T1000 (cell line): ENCODE results near the gene TRIM40.
"Not testable (repeated sequence)": the region's sequence is repeated elsewhere in the genome, so short reads cannot be mapped to it uniquely, and the experiment has no call there.

ENCODE experiments used
- DNase-seq: peaks from one replicate; lab custom pipeline; 2025; ENCODE audit warnings: mixed read lengths; lab: John Stamatoyannopoulos, UW

TRIM40 gene

DNA sequence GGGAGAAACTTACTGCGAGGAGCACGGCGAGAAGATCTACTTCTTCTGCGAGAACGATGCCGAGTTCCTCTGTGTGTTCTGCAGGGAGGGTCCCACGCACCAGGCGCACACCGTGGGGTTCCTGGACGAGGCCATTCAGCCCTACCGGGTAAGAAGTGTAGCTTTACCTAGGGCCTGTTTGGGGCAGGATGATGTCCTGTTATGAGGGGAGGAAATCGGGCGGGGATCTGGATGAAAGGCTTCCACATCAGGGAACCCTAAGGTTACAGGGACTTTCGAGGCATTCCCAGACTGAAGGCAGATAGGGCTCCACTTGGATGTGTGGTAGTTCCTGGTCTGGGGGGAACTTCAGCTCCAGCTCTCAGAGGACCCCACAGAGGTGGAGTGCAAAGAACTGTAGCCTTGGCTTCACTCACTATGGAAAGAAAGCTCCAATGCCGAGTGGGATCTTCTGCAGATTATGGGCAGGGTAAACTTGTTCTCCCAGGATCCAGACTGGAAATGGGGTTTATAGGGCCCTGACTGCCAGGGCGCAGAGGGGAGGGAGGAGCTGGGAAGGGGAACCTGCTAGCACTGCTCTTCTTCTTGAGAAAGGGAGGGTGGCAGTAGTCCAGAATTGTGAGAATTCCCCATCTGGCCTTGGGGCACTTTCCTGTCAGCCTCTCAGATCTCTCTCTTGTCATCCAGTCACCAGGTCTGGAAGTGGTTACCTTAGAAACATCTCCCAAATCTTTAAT is 28.1 kb downstream of the TRIM40 start:
- no peak for DNase-seq

DNA sequence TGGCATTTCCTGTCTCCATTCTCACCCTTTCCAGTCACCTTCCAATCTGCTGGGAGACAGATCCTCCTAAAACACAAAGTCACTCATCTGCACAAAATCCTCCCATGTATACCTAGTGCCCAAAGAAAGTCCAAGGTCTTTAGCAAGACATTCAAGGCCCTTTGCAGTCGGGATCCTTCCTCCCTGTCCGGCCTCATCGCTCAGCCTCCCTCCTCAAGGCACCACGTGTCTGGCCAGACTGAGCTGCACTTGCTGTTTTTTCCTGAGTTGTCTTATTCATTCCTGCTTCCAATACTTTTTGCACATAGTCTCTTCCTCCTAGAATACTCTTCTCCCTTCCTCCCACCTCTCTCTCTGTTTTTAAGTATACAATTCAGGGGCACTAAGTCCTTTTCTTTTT is 28.8 kb downstream of the TRIM40 start:
- no peak for DNase-seq

DNA sequence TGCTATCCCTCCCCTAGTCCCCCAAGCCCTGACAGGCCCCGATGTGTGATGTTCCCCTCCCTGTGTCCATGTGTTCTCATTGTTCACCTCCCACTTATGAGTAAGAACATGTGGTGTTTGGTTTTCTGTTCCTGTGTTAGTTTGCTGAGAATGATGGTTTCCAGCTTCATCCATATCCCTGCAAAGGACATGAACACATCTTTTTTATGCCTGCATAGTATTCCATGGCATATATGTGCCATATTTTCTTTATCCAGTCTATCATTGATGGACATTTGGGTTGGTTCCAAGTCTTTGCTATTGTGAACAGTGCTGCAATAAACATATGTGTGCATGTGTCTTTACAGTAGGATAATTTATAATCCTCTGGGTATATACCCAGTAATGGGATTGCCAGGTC is 29.3 kb downstream of the TRIM40 start:
- not testable (repeated sequence) for DNase-seq

DNA sequence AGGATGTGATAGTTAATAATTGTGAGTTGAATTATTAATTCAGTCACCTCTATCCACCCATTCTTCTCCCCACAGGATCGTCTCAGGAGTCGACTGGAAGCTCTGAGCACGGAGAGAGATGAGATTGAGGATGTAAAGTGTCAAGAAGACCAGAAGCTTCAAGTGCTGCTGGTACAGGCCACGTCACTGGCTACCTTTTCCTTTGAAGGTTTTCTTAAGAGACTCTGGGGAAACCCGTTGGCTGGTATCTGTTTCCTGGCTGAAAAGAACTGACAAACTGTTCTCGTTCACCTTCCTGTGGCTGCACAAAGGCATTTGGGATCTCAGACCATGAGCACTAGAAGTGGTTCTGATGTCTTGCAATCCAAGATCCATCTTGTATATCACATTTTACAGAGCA is 31.2 kb downstream of the TRIM40 start:
- no peak for DNase-seq

DNA sequence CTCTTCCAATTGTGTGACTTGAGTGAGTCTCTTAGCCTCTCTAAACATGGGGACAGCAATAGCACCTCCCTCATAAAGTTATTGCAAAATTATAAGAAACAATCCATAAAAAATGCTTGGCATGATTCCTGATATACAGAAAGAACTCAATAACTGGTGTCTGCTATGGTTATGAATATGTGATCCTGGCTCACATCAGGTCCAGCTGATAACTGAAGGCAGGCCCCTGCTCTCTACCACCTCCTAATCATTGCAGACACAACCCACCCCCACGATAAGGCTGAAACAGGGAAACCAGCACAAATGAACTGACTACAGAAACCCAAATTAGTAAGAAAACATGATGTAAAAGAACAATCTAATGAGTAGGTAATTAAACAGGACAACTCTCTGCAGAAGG is 32.8 kb downstream of the TRIM40 start:
- DNase-seq = no peak

DNA sequence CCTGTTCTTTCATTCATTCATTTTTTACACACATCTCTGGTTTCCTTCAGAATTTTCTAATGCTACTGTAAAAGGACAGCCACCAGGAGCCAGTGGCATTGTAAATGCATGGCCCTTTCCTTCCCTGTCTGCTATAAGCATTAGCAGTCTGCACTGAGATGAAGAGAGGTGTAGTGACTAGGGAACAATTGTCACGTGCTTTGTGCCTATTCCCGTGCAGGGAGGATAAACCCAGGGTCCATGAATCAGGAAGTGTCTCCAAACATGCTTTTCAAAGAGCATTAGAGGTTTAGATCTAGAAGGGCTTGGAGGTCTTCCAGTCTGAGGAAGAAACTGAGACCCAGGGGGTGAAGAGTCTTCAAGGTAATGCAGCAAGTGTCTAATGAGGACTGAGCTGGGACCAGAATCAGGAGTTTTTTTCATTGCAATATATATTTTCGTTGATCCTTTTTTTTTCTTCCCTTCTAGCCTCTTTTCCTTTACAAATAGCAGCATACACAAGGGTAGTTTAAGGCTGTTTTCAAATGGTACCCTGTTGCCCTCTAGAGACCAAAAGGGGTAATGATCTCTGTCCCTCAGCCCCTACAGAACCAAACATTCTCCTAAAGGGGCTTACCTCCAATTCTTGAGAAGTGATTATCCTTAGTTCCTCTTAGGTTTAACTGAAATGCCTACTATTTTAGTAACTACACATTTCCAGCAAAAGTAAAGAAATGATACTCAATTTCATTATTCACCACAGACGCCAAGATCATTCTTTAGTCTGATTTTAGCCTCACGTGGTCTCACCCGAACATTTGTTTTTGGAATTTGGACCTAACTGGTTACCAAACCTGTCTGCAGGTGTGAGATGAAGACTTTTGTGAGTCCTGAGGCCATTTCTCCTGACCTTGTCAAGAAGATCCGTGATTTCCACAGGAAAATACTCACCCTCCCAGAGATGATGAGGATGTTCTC is 34.0 kb downstream of the TRIM40 start:
- DNase-seq = peak; percentile 13

DNA sequence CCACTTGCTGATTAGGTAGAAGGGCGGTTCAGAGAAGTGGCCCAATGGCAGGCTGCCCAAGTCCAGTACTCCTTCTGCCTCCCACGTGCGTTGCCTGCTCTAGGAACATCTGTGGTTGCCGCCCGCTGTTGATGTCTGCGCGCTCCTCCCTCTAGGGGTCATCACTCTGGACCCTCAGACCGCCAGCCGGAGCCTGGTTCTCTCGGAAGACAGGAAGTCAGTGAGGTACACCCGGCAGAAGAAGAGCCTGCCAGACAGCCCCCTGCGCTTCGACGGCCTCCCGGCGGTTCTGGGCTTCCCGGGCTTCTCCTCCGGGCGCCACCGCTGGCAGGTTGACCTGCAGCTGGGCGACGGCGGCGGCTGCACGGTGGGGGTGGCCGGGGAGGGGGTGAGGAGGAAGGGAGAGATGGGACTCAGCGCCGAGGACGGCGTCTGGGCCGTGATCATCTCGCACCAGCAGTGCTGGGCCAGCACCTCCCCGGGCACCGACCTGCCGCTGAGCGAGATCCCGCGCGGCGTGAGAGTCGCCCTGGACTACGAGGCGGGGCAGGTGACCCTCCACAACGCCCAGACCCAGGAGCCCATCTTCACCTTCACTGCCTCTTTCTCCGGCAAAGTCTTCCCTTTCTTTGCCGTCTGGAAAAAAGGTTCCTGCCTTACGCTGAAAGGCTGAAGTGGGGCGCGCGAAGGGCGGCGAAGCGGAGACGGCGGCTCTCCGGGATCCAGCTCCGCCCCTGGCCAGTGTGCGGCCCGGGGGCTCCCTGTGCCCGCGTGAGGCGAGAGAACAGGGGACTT is 35.9 kb downstream of the TRIM40 start:
- no peak for DNase-seq

DNA sequence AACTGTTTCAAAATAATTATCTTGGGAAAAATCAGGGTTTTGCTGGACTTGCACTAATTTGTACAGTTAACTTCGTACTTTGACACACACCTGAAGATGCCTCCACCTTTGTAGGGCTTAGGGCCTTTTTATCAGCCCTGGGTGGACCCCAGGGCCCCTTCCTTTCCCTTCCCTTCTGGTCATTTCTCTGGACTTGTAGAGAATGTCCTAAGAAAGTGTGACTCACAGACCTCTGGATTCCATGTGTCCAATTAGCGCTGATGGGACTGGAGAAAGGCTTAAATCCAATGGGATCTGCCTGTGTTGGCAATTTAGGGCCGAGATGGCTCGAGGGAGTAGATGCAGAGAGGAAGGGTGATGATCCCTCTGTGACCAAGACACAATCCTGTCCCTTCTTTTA is 36.7 kb downstream of the TRIM40 start:
- DNase-seq = no peak

DNA sequence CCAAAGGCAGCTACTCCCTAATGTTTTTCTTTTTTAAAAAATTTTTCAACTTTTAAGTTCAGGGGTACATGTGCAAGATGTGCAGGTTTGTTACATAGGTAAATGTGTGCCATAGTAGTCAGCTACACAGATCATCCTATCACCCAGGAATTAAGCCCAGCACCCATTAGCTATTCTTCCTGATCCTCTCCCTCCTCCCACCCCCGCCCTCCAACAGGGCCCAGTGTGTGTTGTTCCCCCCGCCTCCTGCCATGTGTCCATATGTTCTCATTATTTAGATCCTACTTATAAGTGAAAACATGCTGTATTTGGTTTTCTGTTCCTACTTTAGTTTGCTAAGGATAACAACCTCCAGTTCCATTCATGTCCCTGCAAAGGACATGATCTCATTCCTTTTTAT is 39.8 kb downstream of the TRIM40 start:
- DNase-seq = no peak

DNA sequence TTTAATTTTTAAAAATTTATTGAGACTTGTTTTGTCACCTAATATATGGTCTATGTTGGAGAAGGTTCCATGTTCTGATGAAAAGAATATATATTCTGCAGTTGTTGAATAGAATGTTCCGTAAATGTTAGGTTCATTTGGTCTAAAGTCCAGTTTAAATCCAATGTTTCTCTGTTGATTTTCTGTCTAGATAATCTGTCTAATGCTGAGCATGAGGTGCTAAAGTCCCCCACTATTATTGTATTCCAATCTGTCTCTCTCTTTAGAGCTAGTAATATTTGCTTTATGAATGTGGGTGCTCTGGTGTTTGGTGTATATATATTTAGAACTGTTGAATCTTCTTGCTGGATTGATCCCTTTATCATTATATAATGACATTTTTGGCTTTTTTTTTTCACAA is 42.9 kb downstream of the TRIM40 start:
- DNase-seq = no peak

DNA sequence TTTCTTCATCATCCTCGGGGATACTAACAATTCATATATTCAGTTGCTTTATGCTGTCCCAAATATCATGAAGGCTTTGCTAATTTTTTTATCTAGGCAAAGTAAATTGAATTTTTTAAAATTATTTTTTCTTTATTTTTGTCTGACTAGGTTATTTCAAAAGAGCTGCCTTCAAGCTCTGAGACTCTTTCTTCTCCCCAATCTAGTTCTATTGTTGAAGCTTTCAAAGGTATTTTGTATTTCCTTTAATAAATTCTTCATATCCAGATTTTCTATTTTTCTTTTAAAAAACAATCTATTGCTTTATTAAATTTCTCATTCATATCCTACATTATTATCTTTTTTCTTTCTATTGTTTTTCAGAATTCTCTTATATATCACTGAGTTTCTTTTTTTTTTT is 44.2 kb downstream of the TRIM40 start:
- DNase-seq = no peak

DNA sequence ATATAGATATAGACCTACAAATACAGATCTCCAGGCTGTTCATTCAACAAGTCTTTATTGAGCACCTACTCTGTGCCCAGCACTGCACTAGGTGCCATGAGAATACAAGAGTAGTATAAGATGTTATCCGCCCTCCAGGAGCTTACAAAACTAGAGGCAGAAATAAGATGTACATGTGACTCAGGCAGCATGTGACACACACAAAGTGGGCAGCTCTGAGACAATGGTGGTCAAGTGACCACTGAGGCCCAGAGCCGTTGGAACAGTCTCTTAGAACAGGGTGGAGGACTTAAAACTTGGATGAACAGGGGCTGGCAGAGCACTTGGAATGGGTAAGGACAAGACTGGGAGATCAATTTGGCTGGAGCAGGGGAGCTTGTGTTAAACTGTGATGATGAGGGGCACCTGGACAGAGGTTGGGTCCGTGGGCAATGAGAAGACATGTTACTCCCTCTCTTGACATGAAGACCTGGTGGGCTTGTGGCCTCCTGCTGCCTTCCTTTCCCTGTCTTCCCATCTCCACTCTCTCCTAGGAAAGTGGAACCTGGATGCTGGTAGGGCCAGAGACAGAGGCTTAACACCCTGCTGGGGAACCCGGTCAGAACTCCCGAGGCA is 48.6 kb downstream of the TRIM40 start:
- DNase-seq = no peak

DNA sequence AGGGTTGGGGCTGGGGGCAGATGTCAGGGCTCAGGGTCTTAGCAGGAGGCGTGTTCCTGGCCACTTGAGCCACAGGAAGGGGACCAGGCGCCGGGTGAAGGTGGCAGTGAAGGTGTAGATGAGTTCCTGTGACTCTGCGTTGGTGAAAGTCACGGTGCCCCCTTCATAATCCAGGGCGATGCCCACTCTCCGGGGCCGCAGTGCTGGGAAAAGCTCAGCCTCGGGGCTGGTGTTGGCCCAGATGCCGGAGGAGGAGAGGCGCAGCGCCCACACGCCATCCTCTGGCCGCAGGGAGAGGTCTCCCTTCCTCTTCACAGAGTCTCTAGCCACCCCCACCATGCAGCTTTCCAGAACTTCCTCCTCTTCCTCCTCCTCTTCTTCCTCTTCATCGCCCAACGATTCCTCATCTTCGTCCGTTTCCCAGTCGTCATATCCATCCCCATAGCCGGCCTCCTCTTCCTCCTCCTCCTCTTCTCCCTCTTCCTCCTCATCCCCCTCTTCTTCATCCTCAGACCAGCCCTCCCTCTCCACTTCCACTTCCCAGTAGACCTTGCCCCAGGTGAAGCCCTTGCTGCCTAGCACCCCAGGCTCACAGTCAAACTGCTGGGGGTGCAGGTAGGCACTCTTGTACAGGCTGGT is 50.0 kb downstream of the TRIM40 start:
- DNase-seq = no peak

DNA sequence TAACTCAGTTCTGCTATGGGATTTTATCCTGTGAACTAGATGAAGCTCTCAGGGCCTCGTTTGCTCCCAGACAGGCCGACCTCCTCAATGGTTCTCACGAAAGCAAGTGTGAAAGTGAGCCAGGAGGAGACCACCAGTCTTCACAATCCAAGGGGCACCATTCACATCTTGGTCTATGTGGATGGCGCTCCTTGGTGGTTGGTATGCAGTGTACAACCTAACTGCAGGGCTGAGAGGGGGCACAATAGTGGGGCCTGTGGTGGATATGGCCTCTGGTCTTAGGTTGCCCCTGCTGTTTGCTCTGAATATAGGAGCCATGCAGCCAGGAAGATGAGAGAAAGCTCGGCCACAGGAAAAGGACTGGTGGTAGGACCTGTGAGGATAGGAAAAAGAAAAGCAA is 52.6 kb downstream of the TRIM40 start:
- no peak for DNase-seq

DNA sequence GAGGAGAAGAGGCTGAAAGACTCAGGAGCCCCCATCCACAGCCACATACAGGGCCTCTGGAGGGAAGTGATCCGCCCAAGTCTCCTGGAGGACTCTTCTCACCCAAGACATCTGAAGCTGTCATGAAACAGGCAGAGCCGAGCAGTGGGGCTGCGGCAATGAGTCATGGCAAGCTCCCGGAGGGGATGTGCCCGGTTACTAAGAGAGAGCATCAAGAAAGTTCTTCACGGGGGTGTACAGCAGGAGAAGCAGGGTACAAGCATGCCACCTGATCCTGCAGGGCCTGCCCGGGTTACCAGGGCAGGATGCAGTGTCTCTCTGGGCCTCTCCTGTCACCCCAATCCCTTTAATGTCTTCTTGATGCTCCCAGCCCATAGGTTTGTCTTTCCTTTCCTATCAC is 56.1 kb downstream of the TRIM40 start:
- no peak for DNase-seq

DNA sequence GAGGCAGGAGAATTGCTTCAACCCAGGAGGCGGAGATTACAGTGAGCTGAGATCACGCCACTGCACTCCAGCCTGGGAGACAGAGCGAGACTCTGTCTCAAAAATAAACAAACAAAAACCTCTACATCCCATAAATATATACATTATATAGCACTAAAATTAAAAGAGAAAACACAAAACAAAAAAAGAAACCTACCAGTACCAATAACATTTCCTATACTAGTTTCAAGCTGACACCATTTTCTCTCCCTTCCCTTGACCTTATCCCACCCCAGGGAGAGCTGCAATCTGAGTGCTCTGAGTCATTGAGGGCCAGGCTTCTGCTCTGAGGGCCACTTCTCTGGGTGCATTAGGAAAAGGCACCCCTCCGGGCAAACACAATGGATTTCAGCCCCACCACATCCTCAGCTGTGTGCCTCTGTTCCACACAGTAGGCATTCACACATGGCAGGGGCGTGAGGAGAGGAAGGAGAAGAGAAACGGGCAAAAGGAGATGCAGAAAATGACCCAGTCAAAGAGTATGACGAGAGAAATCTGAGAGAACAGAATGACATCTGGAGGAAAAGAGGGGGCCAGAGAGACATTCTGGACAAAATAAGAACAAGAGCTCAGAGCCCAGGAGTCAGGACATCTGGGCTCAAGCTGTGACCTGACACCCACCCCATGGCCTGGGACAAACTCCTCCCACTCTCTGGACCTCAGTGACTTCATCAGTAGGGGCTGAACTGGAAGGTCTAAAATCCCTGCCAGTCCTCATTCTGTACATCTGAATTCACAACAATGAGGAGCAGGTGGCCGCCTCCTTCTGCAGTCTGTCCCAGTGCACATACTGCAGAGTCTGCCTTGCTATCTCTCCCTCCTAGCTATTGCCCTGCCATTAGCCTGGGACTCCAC is 59.1 kb downstream of the TRIM40 start:
- no peak for DNase-seq

DNA sequence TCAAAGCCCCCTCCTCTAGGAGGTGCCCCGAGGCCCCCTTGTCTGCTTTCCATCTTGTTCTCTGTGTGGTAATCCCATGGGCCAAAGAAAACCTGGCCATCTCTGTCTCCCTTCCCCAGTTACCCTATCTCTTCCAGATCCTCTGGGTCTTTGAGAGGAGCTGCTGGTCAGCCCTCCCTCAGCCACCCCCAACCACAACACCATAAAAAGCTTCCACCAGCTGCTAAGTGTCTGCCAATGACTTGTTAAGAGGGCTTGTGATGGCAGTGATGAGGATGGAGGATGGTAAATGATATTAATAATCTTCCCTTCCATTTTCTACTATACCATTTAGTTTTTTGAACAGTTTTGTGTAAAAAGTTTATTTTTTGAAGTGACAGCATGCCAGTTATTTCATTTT is 60.0 kb downstream of the TRIM40 start:
- DNase-seq = no peak

DNA sequence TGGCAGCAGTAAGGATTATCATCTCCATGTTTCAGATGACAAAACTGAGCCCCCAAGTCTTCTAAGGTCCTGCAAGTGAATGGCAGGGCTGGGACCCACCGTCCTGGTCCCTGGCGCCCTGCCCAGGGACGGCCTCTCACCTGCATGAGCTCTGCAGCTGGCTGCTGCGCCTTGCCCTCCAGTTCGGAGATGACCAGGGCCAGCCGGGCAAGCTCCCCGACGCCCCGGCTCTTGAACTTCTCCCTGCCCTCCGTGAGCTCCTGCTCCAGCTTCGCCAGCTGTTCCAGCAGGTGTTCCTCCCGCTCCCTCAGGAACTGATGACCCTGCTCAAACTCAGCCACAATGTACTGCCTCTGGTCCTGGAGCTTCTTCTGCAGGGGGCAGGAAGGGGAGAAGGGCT is 60.4 kb downstream of the TRIM40 start:
- no peak for DNase-seq
